ENCODE measurements around the gene DGLUCY.
"Not testable (repeated sequence)": the region's sequence is repeated elsewhere in the genome, so short reads cannot be mapped to it uniquely, and the experiment has no call there.

Gene DGLUCY

DNA sequence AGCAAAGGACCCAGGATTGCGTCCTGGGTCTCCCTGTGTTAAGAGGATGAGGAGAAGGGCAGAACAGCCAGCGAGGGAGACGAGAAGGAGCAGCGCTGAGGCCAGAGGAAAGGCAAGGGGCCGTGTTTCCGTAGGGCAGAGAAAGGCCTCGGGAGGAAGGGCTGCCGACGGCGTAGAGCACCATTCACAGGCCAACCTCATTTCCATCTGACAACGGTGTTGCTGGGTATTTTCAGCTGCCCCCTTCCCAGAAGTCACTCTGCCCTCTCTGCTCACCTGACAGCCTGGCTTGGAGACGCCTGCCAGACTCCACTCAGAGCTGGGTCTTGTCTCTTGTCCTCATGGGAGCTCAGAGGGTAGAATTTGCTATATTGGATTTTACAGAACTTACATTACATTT is 79.2 kb downstream of the DGLUCY start:
- H3K9me3 ChIP-seq (ENCODE audit: insufficient read depth, low read depth, low read length), result no peaks in the 10 kb centered on the region
- H3K27me3 ChIP-seq (ENCODE audit: insufficient read depth, low read length), result no peaks in the 10 kb centered on the region
- H3K79me2 ChIP-seq (ENCODE audit: control insufficient read depth, insufficient read depth, low read length, poor library complexity), result no peaks in the 10 kb centered on the region
- no peaks in the 10 kb centered on the region for H3K79me1 ChIP-seq (ENCODE audit: low read length)
- H3K4ac ChIP-seq (ENCODE audit: low read depth, low read length), result no peak overlapping the region
- H3K36me3 ChIP-seq (ENCODE audit: control insufficient read depth in 1 of 2, insufficient read depth in 2 of 2, low read length in 2 of 2), result peaks cover 2 to 4% of the 10 kb centered on the region in 2 experiments
- no peak for DNase-seq
- no peak overlapping the region for H2AFZ ChIP-seq (ENCODE audit: insufficient read depth, low read length, poor library complexity)
- H3K18ac ChIP-seq (ENCODE audit: low read length), result no peak overlapping the region
- H2BK120ac ChIP-seq (ENCODE audit: insufficient read depth, low read length, poor library complexity), result no peak overlapping the region
- H2BK5ac ChIP-seq (ENCODE audit: low read depth, low read length, poor library complexity), result no peak overlapping the region
- H4K8ac ChIP-seq (ENCODE audit: low read depth, low read length), result no peak overlapping the region
- no peak overlapping the region for H4K12ac ChIP-seq (ENCODE audit: low read depth, low read length)
- no CpG with 5 or more reads among the region's 12 CpGs for WGBS (ENCODE audit: extremely low coverage, insufficient coverage, insufficient read length)
- H3K23ac ChIP-seq (ENCODE audit: low read length), result no peak overlapping the region
- no peak overlapping the region for H2AK5ac ChIP-seq (ENCODE audit: low read length)
- H3K4me2 ChIP-seq (ENCODE audit: low read length), result no peak overlapping the region
- no peaks in the 10 kb centered on the region for H3K4me1 ChIP-seq (ENCODE audit: control insufficient read depth in 1 of 2, insufficient read depth in 2 of 2, low read length in 2 of 2)
- H3K14ac ChIP-seq (ENCODE audit: low read length), result no peak overlapping the region
- H2BK12ac ChIP-seq (ENCODE audit: low read length), result no peak overlapping the region
- no peak overlapping the region for H3K4me3 ChIP-seq (ENCODE audit: low read depth, low read length)
- no peak overlapping the region for H3K27ac ChIP-seq (ENCODE audit: low read depth, low read length)
- H3K9ac ChIP-seq (ENCODE audit: low read length), result no peak overlapping the region
- H4K91ac ChIP-seq (ENCODE audit: low read depth, low read length), result no peak overlapping the region

DNA sequence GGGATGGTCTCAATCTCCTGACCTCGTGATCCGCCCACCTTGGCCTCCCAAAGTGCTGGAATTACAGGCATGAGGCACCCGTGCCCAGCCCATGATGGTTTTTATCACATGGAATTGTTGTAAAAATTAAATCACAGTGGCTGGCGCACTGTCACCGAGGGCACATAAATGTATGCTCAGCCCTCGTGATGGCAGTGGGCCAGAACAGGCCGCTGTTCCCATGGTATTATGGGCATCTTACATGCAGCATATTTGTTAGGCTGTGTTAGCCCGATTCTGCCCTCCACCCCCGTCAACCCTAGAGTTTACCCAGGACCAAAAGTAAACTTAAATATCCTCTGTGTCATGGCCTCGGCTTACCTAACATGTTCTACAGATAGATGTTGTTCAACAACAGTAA is 82.0 kb downstream of the DGLUCY start:
- no peak overlapping the region for H4K8ac ChIP-seq (ENCODE audit: low read depth, low read length)

DNA sequence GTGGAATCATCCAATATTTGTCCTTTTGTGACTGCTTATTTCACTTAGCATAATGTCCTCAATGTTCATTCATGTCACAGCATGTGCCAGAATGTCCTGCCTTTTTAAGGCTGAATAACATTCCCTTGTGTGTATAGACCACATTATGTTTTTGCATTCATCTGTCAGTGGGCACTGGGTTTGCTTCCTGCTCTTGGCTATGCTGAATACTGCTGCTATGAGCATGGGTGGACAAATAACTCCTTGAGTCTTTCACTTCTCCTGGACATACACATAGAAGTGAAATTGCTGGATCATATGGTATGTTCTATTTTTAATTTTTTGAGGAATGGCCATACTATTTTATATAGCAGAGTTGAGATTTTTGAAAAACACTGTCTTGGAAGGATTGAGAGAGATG is 83.8 kb downstream of the DGLUCY start:
- Histone ChIP-seq H3K4me2 (ENCODE audit: low read length) (no peak overlapping the region), H3K9ac (ENCODE audit: low read length) (no peak overlapping the region), H3K18ac (ENCODE audit: low read length) (no peak overlapping the region), H3K23ac (ENCODE audit: low read length) (no peak overlapping the region), H3K4ac (ENCODE audit: low read depth, low read length) (no peak overlapping the region), H3K79me2 (ENCODE audit: control insufficient read depth, insufficient read depth, low read length, poor library complexity) (no peaks in the 10 kb centered on the region), H4K8ac (ENCODE audit: low read depth, low read length) (no peak overlapping the region), H3K9me3 (ENCODE audit: insufficient read depth, low read depth, low read length) (peaks cover 6% of the 10 kb centered on the region), H3K4me1 (ENCODE audit: control insufficient read depth in 1 of 2, insufficient read depth in 2 of 2, low read length in 2 of 2) (peaks cover 5 to 6% of the 10 kb centered on the region in 2 experiments), H2BK120ac (ENCODE audit: insufficient read depth, low read length, poor library complexity) (no peak overlapping the region), H4K12ac (ENCODE audit: low read depth, low read length) (no peak overlapping the region), H3K27me3 (ENCODE audit: insufficient read depth, low read length) (no peaks in the 10 kb centered on the region), H3K4me3 (ENCODE audit: low read depth, low read length) (no peak overlapping the region), H3K14ac (ENCODE audit: low read length) (no peak overlapping the region), H3K36me3 (ENCODE audit: control insufficient read depth in 1 of 2, insufficient read depth in 2 of 2, low read length in 2 of 2) (no peaks in the 10 kb centered on the region), H3K27ac (ENCODE audit: low read depth, low read length) (no peak overlapping the region), H4K91ac (ENCODE audit: low read depth, low read length) (no peak overlapping the region), H2AK5ac (ENCODE audit: low read length) (no peak overlapping the region), H3K79me1 (ENCODE audit: low read length) (no peaks in the 10 kb centered on the region), H2BK5ac (ENCODE audit: low read depth, low read length, poor library complexity) (no peak overlapping the region), H2BK12ac (ENCODE audit: low read length) (no peak overlapping the region), H2AFZ (ENCODE audit: insufficient read depth, low read length, poor library complexity) (no peak overlapping the region)
- DNase-seq, result no peak

More for the DNA sequence above, 82.0 kb downstream of the DGLUCY start:
- no peak for DNase-seq
- H3K4me3 ChIP-seq (ENCODE audit: low read depth, low read length), result no peak overlapping the region
- H4K91ac ChIP-seq (ENCODE audit: low read depth, low read length), result no peak overlapping the region
- H3K27ac ChIP-seq (ENCODE audit: low read depth, low read length), result no peak overlapping the region
- no peaks in the 10 kb centered on the region for H3K79me1 ChIP-seq (ENCODE audit: low read length)
- H2BK5ac ChIP-seq (ENCODE audit: low read depth, low read length, poor library complexity), result no peak overlapping the region
- H2AK5ac ChIP-seq (ENCODE audit: low read length), result no peak overlapping the region
- no peak overlapping the region for H2AFZ ChIP-seq (ENCODE audit: insufficient read depth, low read length, poor library complexity)
- H3K23ac ChIP-seq (ENCODE audit: low read length), result no peak overlapping the region
- peaks cover 4% of the 10 kb centered on the region for H3K9me3 ChIP-seq (ENCODE audit: insufficient read depth, low read depth, low read length)
- H4K12ac ChIP-seq (ENCODE audit: low read depth, low read length), result no peak overlapping the region
- H3K4ac ChIP-seq (ENCODE audit: low read depth, low read length), result no peak overlapping the region
- no peak overlapping the region for H3K18ac ChIP-seq (ENCODE audit: low read length)
- H3K4me2 ChIP-seq (ENCODE audit: low read length), result no peak overlapping the region
- no peaks in the 10 kb centered on the region for H3K79me2 ChIP-seq (ENCODE audit: control insufficient read depth, insufficient read depth, low read length, poor library complexity)
- WGBS (ENCODE audit: extremely low coverage, insufficient coverage, insufficient read length), result no CpG with 5 or more reads among the region's 10 CpGs
- no peak overlapping the region for H2BK12ac ChIP-seq (ENCODE audit: low read length)
- H3K4me1 ChIP-seq (ENCODE audit: control insufficient read depth in 1 of 2, insufficient read depth in 2 of 2, low read length in 2 of 2), result no peaks in the 10 kb centered on the region
- H2BK120ac ChIP-seq (ENCODE audit: insufficient read depth, low read length, poor library complexity), result no peak overlapping the region
- no peaks in the 10 kb centered on the region for H3K27me3 ChIP-seq (ENCODE audit: insufficient read depth, low read length)
- no peaks in the 10 kb centered on the region for H3K36me3 ChIP-seq (ENCODE audit: control insufficient read depth in 1 of 2, insufficient read depth in 2 of 2, low read length in 2 of 2)
- no peak overlapping the region for H3K9ac ChIP-seq (ENCODE audit: low read length)
- no peak overlapping the region for H3K14ac ChIP-seq (ENCODE audit: low read length)

DNA sequence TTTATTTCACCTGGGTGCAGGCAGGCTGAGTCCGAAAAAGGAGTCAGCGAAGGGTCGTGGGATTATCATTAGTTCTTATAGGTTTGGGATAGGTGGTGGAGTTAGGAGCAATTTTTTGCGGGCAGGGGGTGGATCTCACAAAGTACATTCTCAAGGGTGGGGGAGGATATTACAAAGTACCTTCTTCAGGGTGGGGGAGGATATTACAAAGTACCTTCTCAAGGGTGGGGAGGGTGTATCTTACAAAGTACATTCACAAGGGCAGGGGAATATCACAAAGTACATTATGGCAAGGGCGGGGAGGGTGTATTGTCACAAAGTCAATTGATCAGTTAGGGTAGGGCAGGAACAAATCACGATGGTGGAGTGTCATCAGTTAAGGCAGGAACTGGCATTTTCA is 86.9 kb downstream of the DGLUCY start:
- not testable (repeated sequence) for H2BK120ac ChIP-seq (ENCODE audit: insufficient read depth, low read length, poor library complexity); H2AFZ ChIP-seq (ENCODE audit: insufficient read depth, low read length, poor library complexity); H4K91ac ChIP-seq (ENCODE audit: low read depth, low read length); H2BK12ac ChIP-seq (ENCODE audit: low read length); H4K12ac ChIP-seq (ENCODE audit: low read depth, low read length); H3K4ac ChIP-seq (ENCODE audit: low read depth, low read length); H3K4me1 ChIP-seq (ENCODE audit: control insufficient read depth in 1 of 2, insufficient read depth in 2 of 2, low read length in 2 of 2); H3K18ac ChIP-seq (ENCODE audit: low read length); H3K79me1 ChIP-seq (ENCODE audit: low read length); H4K8ac ChIP-seq (ENCODE audit: low read depth, low read length); H3K36me3 ChIP-seq (ENCODE audit: control insufficient read depth in 1 of 2, insufficient read depth in 2 of 2, low read length in 2 of 2); H3K4me3 ChIP-seq (ENCODE audit: low read depth, low read length); H3K4me2 ChIP-seq (ENCODE audit: low read length); H3K9me3 ChIP-seq (ENCODE audit: insufficient read depth, low read depth, low read length); H2BK5ac ChIP-seq (ENCODE audit: low read depth, low read length, poor library complexity); H3K14ac ChIP-seq (ENCODE audit: low read length); H3K27me3 ChIP-seq (ENCODE audit: insufficient read depth, low read length); H3K23ac ChIP-seq (ENCODE audit: low read length); H3K9ac ChIP-seq (ENCODE audit: low read length); H2AK5ac ChIP-seq (ENCODE audit: low read length); H3K27ac ChIP-seq (ENCODE audit: low read depth, low read length); H3K79me2 ChIP-seq (ENCODE audit: control insufficient read depth, insufficient read depth, low read length, poor library complexity); DNase-seq
- no CpG with 5 or more reads among the region's 6 CpGs for WGBS (ENCODE audit: extremely low coverage, insufficient coverage, insufficient read length)

Measured in trophoblast cell (in vitro differentiated cells and primary cell).